HepG2 (cell line): Measurements from ENCODE around the gene VEGFA. TPM values are rescaled to one million over a fixed set of nuclear protein-coding genes. Genes with fewer than 3 reads are reported as not detected.
A peak's percentile ranks its signal among the peaks of the same experiment; 100 is the strongest.

Source experiments
- CSRNP1 ChIP-seq: sonication (generic); formaldehyde crosslinking; IDR thresholded peaks from 2 replicates; pipeline ENCODE4 v1.8.1; 2023; ENCODE audit warnings: mild to moderate bottlenecking, missing genetic modification reagents
- DR1 ChIP-seq: sonication (generic); formaldehyde crosslinking; IDR thresholded peaks from 2 replicates; pipeline ENCODE4 v1.8.0; 2021; ENCODE audit warnings: mild to moderate bottlenecking, missing genetic modification reagents, inconsistent platforms
- EZH2 ChIP-seq: conservative IDR thresholded peaks from 2 replicates; pipeline ENCODE4 v1.6.1; 2012; ENCODE audit warnings: mild to moderate bottlenecking, low read depth, low read length, moderate library complexity
- GABPB1 ChIP-seq: IDR thresholded peaks from 2 replicates; pipeline ENCODE4 v1.6.1; 2016; ENCODE audit warnings: mild to moderate bottlenecking, missing genetic modification reagents, moderate library complexity, missing compliant biosample characterization
- GTF3A ChIP-seq: sonication (generic); formaldehyde crosslinking; conservative IDR thresholded peaks from 2 replicates; pipeline ENCODE4 v1.4.0; 2020; ENCODE audit warnings: mild to moderate bottlenecking, missing genetic modification reagents
- HMGA1 ChIP-seq: sonication (generic); formaldehyde crosslinking; conservative IDR thresholded peaks from 2 replicates; pipeline ENCODE4 v1.4.0; 2020; ENCODE audit warnings: missing genetic modification reagents
- KLF13 ChIP-seq: sonication (generic); formaldehyde crosslinking; IDR thresholded peaks from 2 replicates; pipeline ENCODE4 v1.4.0; 2020; ENCODE audit warnings: mild to moderate bottlenecking, missing genetic modification reagents
- KMT2A ChIP-seq: sonication (generic); formaldehyde crosslinking; IDR thresholded peaks from 2 replicates; pipeline ENCODE4 v1.4.0; 2020; ENCODE audit warnings: missing genetic modification reagents
- MIXL1 ChIP-seq: IDR thresholded peaks from 2 replicates; pipeline ENCODE4 v1.6.1; 2016
- PAF1 ChIP-seq: IDR thresholded peaks from 2 replicates; pipeline ENCODE4 v1.6.1; 2016; ENCODE audit warnings: missing genetic modification reagents, missing compliant biosample characterization
- SMARCC2 ChIP-seq: fragments of 450-650 bp; IDR thresholded peaks from 2 replicates; pipeline ENCODE4 v1.6.1; 2017; ENCODE audit warnings: antibody characterized with exemption, mild to moderate bottlenecking
- SRF ChIP-seq: IDR thresholded peaks from 2 replicates; pipeline ENCODE4 v1.6.1; 2011; ENCODE audit warnings: mild to moderate bottlenecking, low read depth, low read length, moderate library complexity
- TRIM22 ChIP-seq: fragments of 450-650 bp; IDR thresholded peaks from 2 replicates; pipeline ENCODE4 v1.6.1; 2017
- ZBTB25 ChIP-seq: IDR thresholded peaks from 2 replicates; pipeline ENCODE4 v1.6.1; 2018; ENCODE audit warnings: missing genetic modification reagents
- ZNF737 ChIP-seq: sonication (generic); formaldehyde crosslinking; IDR thresholded peaks from 2 replicates; pipeline ENCODE4 v1.5.0; 2020; ENCODE audit warnings: missing genetic modification reagents, mild to moderate bottlenecking, borderline replicate concordance
- ZNF816 ChIP-seq: sonication (generic); formaldehyde crosslinking; IDR thresholded peaks from 2 replicates; pipeline ENCODE4 v1.8.0; 2022; ENCODE audit warnings: missing genetic modification reagents, mild to moderate bottlenecking, borderline replicate concordance
- ZSCAN30 ChIP-seq: sonication (generic); formaldehyde crosslinking; IDR thresholded peaks from 2 replicates; pipeline ENCODE4 v1.5.0; 2020; ENCODE audit warnings: mild to moderate bottlenecking, missing genetic modification reagents
- polyA plus RNA-seq, 8 experiments: library from polyadenylated mRNA; depleted of rRNA in 3 of 8; stranded (reverse) in 7 of 8; unstranded in 1 of 8; fragments of >200 nt; fragmentation: Illumina TruSeq in 4 of 8; extraction: Trizol in 4 of 8; gene quantifications; 2 replicates each; pipeline versions ENCODE4 v1.2.1 to v1.2.3, GENCODE V29; 2011 to 2016; ENCODE audit warnings: low read depth in 4 of 8, missing spikeins in 1 of 8, mixed read lengths in 1 of 8; ENCODE audit not compliant: insufficient read depth in 1 of 8
- total RNA-seq, 5 experiments: library from RNA; depleted of rRNA; stranded (reverse); fragments of >200 nt; fragmentation: Illumina TruSeq; extraction: Trizol; gene quantifications; 2 replicates each; pipeline ENCODE4 v1.2.3, GENCODE V29; 2016; ENCODE audit warnings: low read depth in 1 of 5
- TF ChIP-seq, protein P1 (sequence below): sonication (generic); formaldehyde crosslinking; IDR thresholded peaks from 2 replicates; pipeline ENCODE4 v1.8.0; 2022; ENCODE audit warnings: mild to moderate bottlenecking, missing genetic modification reagents
- TF ChIP-seq, protein P2 (sequence below): IDR thresholded peaks from 2 replicates; pipeline ENCODE4 v1.6.1; 2016; ENCODE audit warnings: control low read depth
- TF ChIP-seq, protein P3 (sequence below): sonication (generic); formaldehyde crosslinking; IDR thresholded peaks from 2 replicates; pipeline ENCODE4 v1.4.0; 2020; ENCODE audit warnings: mild to moderate bottlenecking, missing genetic modification reagents
- TF ChIP-seq, protein P4 (sequence below): sonication (generic); formaldehyde crosslinking; IDR thresholded peaks from 2 replicates; pipeline ENCODE4 v1.5.0; 2020; ENCODE audit warnings: missing genetic modification reagents

Gene VEGFA
- total and polyA plus RNA-seq, 2 of the 13 experiments (the other 11 are each of a cell fraction or from before 2014, with no cell fraction given): 68.1 to 629 TPM

- TF ChIP-seq TRIM22: no peak
- TF ChIP-seq, protein P1, sequence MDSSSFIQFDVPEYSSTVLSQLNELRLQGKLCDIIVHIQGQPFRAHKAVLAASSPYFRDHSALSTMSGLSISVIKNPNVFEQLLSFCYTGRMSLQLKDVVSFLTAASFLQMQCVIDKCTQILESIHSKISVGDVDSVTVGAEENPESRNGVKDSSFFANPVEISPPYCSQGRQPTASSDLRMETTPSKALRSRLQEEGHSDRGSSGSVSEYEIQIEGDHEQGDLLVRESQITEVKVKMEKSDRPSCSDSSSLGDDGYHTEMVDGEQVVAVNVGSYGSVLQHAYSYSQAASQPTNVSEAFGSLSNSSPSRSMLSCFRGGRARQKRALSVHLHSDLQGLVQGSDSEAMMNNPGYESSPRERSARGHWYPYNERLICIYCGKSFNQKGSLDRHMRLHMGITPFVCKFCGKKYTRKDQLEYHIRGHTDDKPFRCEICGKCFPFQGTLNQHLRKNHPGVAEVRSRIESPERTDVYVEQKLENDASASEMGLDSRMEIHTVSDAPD (CRISPR knock-in tag): no peak
- TF ChIP-seq GTF3A (CRISPR knock-in tag): no peak
- TF ChIP-seq KMT2A: no peak
- no peak for TF ChIP-seq MIXL1 (CRISPR knock-in tag)
- TF ChIP-seq, protein P2, sequence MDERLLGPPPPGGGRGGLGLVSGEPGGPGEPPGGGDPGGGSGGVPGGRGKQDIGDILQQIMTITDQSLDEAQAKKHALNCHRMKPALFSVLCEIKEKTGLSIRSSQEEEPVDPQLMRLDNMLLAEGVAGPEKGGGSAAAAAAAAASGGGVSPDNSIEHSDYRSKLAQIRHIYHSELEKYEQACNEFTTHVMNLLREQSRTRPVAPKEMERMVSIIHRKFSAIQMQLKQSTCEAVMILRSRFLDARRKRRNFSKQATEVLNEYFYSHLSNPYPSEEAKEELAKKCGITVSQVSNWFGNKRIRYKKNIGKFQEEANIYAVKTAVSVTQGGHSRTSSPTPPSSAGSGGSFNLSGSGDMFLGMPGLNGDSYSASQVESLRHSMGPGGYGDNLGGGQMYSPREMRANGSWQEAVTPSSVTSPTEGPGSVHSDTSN (CRISPR knock-in tag): no peak
- TF ChIP-seq ZSCAN30 (CRISPR knock-in tag): no peak
- peak; percentile 83 for TF ChIP-seq ZBTB25 (CRISPR knock-in tag)
- no peak for TF ChIP-seq SRF
- no peak for TF ChIP-seq HMGA1
- TF ChIP-seq, protein P3, sequence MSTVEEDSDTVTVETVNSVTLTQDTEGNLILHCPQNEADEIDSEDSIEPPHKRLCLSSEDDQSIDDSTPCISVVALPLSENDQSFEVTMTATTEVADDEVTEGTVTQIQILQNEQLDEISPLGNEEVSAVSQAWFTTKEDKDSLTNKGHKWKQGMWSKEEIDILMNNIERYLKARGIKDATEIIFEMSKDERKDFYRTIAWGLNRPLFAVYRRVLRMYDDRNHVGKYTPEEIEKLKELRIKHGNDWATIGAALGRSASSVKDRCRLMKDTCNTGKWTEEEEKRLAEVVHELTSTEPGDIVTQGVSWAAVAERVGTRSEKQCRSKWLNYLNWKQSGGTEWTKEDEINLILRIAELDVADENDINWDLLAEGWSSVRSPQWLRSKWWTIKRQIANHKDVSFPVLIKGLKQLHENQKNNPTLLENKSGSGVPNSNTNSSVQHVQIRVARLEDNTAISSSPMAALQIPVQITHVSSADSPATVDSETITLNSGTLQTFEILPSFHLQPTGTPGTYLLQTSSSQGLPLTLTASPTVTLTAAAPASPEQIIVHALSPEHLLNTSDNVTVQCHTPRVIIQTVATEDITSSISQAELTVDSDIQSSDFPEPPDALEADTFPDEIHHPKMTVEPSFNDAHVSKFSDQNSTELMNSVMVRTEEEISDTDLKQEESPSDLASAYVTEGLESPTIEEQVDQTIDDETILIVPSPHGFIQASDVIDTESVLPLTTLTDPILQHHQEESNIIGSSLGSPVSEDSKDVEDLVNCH (CRISPR knock-in tag): no peak
- no peak for TF ChIP-seq ZNF737 (CRISPR knock-in tag)
- no peak for TF ChIP-seq PAF1
- no peak; the same call in 1 of the 2 replicates for TF ChIP-seq CSRNP1 (CRISPR knock-in tag)
- TF ChIP-seq SMARCC2: no peak
- no peak for TF ChIP-seq EZH2
- TF ChIP-seq, protein P4, sequence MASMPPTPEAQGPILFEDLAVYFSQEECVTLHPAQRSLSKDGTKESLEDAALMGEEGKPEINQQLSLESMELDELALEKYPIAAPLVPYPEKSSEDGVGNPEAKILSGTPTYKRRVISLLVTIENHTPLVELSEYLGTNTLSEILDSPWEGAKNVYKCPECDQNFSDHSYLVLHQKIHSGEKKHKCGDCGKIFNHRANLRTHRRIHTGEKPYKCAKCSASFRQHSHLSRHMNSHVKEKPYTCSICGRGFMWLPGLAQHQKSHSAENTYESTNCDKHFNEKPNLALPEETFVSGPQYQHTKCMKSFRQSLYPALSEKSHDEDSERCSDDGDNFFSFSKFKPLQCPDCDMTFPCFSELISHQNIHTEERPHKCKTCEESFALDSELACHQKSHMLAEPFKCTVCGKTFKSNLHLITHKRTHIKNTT (CRISPR knock-in tag): no peak
- TF ChIP-seq DR1 (CRISPR knock-in tag): no peak
- TF ChIP-seq ZNF816 (CRISPR knock-in tag): no peak
- no peak for TF ChIP-seq KLF13
- TF ChIP-seq GABPB1 (CRISPR knock-in tag): peak; percentile 78
Observed at GRCh38 chr6:43724914-43725642, 44.9 kb upstream of the VEGFA start (continued).
